Limb (tissue), 2 donors: ENCODE data around the gene SLC16A12.
"Not testable (repeated sequence)": the region's sequence is repeated elsewhere in the genome, so short reads cannot be mapped to it uniquely, and the experiment has no call there.

Experiments used
- DNase-seq, 2 donors: peaks; one replicate each; pipeline ENCODE4 v3.0.0-alpha.2; 2016; ENCODE audit errors: extremely low spot score in 2 of 2

Gene SLC16A12

GRCh38 chr10:89425000-89425399 lies 110.4 kb downstream of the SLC16A12 start:
- no peak for DNase-seq

- DNase-seq: no peak
Observed at GRCh38 chr10:89421018-89421476, 114.3 kb downstream of the SLC16A12 start.

GRCh38 chr10:89419548-89419947 lies 115.8 kb downstream of the SLC16A12 start:
- DNase-seq: no peak

- no peak for DNase-seq
Observed at GRCh38 chr10:89416465-89416864, 118.9 kb downstream of the SLC16A12 start.

- DNase-seq: peak in 1 of 2 donors; percentile 40
Observed at GRCh38 chr10:89414879-89415821, 120.2 kb downstream of the SLC16A12 start.

GRCh38 chr10:89414146-89414878 lies 121.1 kb downstream of the SLC16A12 start, which contains the start of gene IFIT5:
IFIT5 (plus strand) TSS chr10:89414568; CDS start chr10:89414799, 231 bp downstream.
- DNase-seq: peak; percentile 78 to 91

- no peak for DNase-seq
Observed at GRCh38 chr10:89413398-89413912, 121.9 kb downstream of the SLC16A12 start.

GRCh38 chr10:89412276-89412675 lies 123.1 kb downstream of the SLC16A12 start:
- DNase-seq: not testable (repeated sequence)

GRCh38 chr10:89411135-89411534 lies 124.3 kb downstream of the SLC16A12 start:
- DNase-seq: not testable (repeated sequence)

GRCh38 chr10:89410551-89410950 lies 124.8 kb downstream of the SLC16A12 start:
- not testable (repeated sequence) for DNase-seq

GRCh38 chr10:89409282-89409681 lies 126.1 kb downstream of the SLC16A12 start:
- DNase-seq: not testable (repeated sequence)

GRCh38 chr10:89407792-89408191 lies 127.6 kb downstream of the SLC16A12 start:
- DNase-seq: not testable (repeated sequence)

- not testable (repeated sequence) for DNase-seq
Observed at GRCh38 chr10:89406178-89406577, 129.2 kb downstream of the SLC16A12 start.

GRCh38 chr10:89404104-89405047 lies 131.0 kb downstream of the SLC16A12 start:
- DNase-seq: no peak

GRCh38 chr10:89403043-89403442 lies 132.4 kb downstream of the SLC16A12 start:
- no peak for DNase-seq

- no peak for DNase-seq
Observed at GRCh38 chr10:89399956-89400355, 135.4 kb downstream of the SLC16A12 start.

- DNase-seq: peak in 1 of 2 donors; percentile 31
Observed at GRCh38 chr10:89398003-89398749, 137.2 kb downstream of the SLC16A12 start.

GRCh38 chr10:89395141-89395540 lies 140.3 kb downstream of the SLC16A12 start:
- DNase-seq: no peak

- no peak for DNase-seq
Observed at GRCh38 chr10:89393898-89394297, 141.5 kb downstream of the SLC16A12 start.

- DNase-seq: no peak
Observed at GRCh38 chr10:89392974-89393373, 142.4 kb downstream of the SLC16A12 start.
